HG03342 (cell line): Measurements from ENCODE around the gene KLF15.

Experiments
- ATAC-seq: cut with Tn5 transposase; IDR thresholded peaks from one replicate; pipeline ENCODE4 v1.9.1; 2021; ENCODE audit warnings: mild to moderate bottlenecking, moderate library complexity; ENCODE audit not compliant: unreplicated experiment

Gene KLF15

GRCh38 chr3:126364130-126364695 lies 7.0 kb upstream of the KLF15 start:
- ATAC-seq: no peak

GRCh38 chr3:126361211-126361610 lies 4.0 kb upstream of the KLF15 start:
- no peak for ATAC-seq

GRCh38 chr3:126360714-126361060 lies 3.5 kb upstream of the KLF15 start:
- ATAC-seq: no peak

GRCh38 chr3:126360046-126360713 lies 3.0 kb upstream of the KLF15 start:
- ATAC-seq: no peak

- ATAC-seq: no peak
Measured at GRCh38 chr3:126358816-126359181, 1.6 kb upstream of the KLF15 start.

GRCh38 chr3:126358038-126358815 lies 1.0 kb upstream of the KLF15 start:
- ATAC-seq: no peak

- peak; percentile 15 for ATAC-seq
Measured at GRCh38 chr3:126356373-126357264, 589 bp downstream of the KLF15 start.

- no peak for ATAC-seq
Measured at GRCh38 chr3:126355777-126356372, 1.3 kb downstream of the KLF15 start.

GRCh38 chr3:126355251-126355650 lies 2.0 kb downstream of the KLF15 start:
- no peak for ATAC-seq

- no peak for ATAC-seq
Measured at GRCh38 chr3:126354776-126355175, 2.4 kb downstream of the KLF15 start.

GRCh38 chr3:126353694-126354321 lies 3.4 kb downstream of the KLF15 start:
- ATAC-seq: no peak

- ATAC-seq: no peak
Measured at GRCh38 chr3:126352476-126353454, 4.4 kb downstream of the KLF15 start.

- no peak for ATAC-seq
Measured at GRCh38 chr3:126351771-126352475, 5.3 kb downstream of the KLF15 start.

GRCh38 chr3:126351086-126351770 lies 6.0 kb downstream of the KLF15 start:
- no peak for ATAC-seq

- no peak for ATAC-seq
Measured at GRCh38 chr3:126350502-126351085, 6.6 kb downstream of the KLF15 start.

GRCh38 chr3:126349611-126350501 lies 7.4 kb downstream of the KLF15 start:
- ATAC-seq: no peak

- no peak for ATAC-seq
Measured at GRCh38 chr3:126349071-126349470, 8.1 kb downstream of the KLF15 start.
